Cardiac fibroblast (primary cell): ENCODE results near the gene GPR61.

Experiments used
- DNase-seq, 2 donors: peaks; one replicate each; pipeline versions ENCODE4 v3.0.0 to v3.0.0-alpha.2; 2010; ENCODE audit warnings: low read depth in 2 of 2
- H3K4me3 ChIP-seq, 2 donors: replicated peaks in 1 of 2; 1 replicate in 1 of 2; 2 replicates in 1 of 2; pipeline ENCODE4 v1.5.1; 2011; ENCODE audit warnings: low read depth in 2 of 2, low read length in 2 of 2, mild to moderate bottlenecking in 2 of 2, moderate library complexity in 1 of 2
- CTCF ChIP-seq: IDR thresholded peaks from one replicate; pipeline ENCODE4 v1.5.1; 2011; ENCODE audit warnings: low read depth, mild to moderate bottlenecking, low read length, inconsistent platforms

The GPR61 gene

GRCh38 chr1:109582021-109582420 lies 42.3 kb downstream of the GPR61 start:
- no peak for TF ChIP-seq CTCF
- H3K4me3 ChIP-seq: no peak overlapping the region
- DNase-seq: no peak

- no peak for TF ChIP-seq CTCF
- no peak for DNase-seq
- no peak overlapping the region for H3K4me3 ChIP-seq
Observed at GRCh38 chr1:109584766-109585165, 45.1 kb downstream of the GPR61 start.

DNA sequence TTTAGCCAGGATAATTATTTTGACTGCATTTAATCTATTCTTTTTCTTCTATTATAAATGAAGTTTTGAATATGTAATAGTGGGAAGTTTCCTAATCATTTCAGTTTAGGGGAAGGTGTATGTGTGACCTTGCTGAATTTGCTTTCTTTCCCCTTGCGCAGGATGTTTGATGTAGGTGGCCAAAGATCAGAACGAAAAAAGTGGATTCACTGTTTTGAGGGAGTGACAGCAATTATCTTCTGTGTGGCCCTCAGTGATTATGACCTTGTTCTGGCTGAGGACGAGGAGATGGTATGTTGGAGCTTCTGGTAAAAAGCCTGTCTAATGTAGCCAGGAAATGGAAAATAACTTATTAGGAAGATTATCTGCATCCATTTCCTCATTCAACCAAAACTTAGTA lies 46.4 kb downstream of the GPR61 start:
- no peak for DNase-seq
- no peak for TF ChIP-seq CTCF
- H3K4me3 ChIP-seq: no peak overlapping the region

DNA sequence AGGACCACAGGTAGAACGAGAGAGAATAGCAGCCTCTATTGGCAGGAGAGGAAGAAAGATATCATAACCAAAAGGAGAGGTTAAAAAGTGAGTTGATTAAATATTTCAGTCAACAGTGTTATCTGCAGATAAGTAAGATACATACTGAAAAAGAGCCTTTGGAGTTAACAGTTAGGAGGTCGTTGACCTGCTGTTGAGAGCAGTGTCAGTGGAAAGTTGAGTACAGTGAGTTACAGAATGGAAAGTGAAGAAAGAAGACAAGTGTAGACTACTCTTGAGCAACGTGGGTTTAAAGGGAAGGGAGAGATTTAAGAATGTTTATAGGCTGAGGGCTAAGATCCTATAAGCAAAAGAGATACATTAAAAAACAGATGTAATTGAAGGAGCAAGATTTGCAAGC lies 49.5 kb downstream of the GPR61 start:
- no peak overlapping the region for H3K4me3 ChIP-seq
- TF ChIP-seq CTCF: no peak
- DNase-seq: no peak

GRCh38 chr1:109589679-109590078 lies 50.0 kb downstream of the GPR61 start:
- no peak for TF ChIP-seq CTCF

DNA sequence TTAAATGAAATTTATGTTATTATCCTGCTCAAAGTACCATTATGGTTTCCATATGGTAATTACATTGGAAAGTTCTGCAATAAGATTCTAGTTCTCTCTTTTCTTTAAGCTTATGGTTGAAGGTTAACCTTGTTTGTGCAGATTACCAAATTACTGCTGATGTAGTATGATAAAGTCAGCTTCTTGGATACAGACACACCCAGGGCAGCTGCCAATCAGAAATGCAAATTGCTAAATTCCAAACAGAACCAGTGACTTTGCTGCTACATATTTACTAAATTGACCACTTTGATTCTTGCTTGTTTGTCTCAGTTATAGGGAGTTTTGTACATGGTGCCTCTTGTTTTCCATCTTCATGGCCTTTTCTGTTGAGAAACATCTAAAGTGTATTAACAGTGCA lies 53.2 kb downstream of the GPR61 start:
- no peak for DNase-seq
- no peak overlapping the region for H3K4me3 ChIP-seq
- TF ChIP-seq CTCF: no peak

More at GRCh38 chr1:109589679-109590078, 50.0 kb downstream of the GPR61 start:
- DNase-seq: no peak
- no peak overlapping the region for H3K4me3 ChIP-seq

GRCh38 chr1:109595531-109595930 lies 55.9 kb downstream of the GPR61 start:
- H3K4me3 ChIP-seq: no peak overlapping the region
- TF ChIP-seq CTCF: no peak
- peak; percentile 38 to 58 for DNase-seq
